NOMO-1 treated with DMSO at 0.1 percent for 48 hours (cell line): ENCODE results near the gene RECQL5.
A peak's percentile ranks its signal among the peaks of the same experiment; 100 is the strongest.

Source experiments
- DNase-seq: peaks from one replicate; lab custom pipeline; 2025; ENCODE audit not compliant: unreplicated experiment; lab: John Stamatoyannopoulos, UW

The RECQL5 gene

GRCh38 chr17:75634754-75635609 is 32.0 kb downstream of the RECQL5 start:
- no peak for DNase-seq

DNA sequence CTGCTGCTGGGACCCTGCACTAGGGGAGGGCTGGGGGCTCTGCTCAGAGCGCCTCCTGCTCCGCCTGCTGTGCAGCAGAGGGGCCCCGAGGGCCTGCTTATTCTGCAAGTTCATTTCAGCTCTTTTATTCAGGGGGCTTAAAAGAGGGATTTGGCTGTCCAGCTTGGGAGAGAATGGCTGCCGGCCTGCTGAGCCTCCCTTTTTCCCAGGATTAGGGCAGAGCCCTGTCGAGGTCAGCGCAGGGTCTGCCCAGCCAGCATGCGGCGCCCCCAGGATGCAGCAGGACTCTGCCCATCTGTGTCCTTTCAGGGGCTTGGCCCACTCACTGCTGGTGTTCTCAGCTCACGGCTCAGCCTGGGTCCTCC is 32.6 kb downstream of the RECQL5 start:
- DNase-seq = no peak

- no peak for DNase-seq
Observed at GRCh38 chr17:75633486-75634375, 33.2 kb downstream of the RECQL5 start.

DNA sequence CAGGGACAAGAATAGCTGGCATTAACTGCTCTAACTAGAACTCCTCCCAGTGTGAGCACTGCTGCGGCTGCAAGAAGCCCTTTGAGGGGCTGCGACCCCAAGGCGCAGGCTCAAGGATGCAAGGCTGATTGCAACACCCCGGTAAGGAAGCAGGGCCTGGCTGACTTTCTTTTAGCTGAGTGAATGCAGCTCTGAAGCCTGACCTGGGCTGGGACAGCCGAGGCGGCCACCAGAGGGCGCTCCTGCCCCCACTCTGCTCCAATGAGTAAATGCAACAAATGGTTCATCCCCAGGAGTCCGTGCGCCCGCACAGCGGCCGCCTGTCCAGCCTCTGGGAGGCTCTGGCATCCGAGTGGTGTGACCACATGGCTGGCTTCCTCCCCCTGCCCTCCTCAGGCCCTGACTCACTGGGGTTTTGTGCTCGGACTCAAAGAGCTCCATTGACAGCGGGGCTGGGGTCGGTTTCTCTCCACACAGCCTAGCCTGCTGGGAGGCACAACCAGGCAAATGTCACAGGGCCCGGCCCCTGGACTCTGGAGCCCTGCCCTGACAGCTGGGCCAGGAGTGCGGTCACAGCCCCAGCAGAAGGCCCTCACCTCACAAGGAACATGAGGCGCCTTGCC is 34.0 kb downstream of the RECQL5 start, which contains the start of gene SMIM5:
Gene SMIM5 (plus strand): TSS at position 572 of the 623 bp plus-strand sequence. CDS start 6,768 bp downstream, outside the sequence.
- DNase-seq = peak; percentile 56

- DNase-seq = no peak
Observed at GRCh38 chr17:75632428-75632827, 34.5 kb downstream of the RECQL5 start.

GRCh38 chr17:75631353-75631752 is 35.6 kb downstream of the RECQL5 start:
- no peak for DNase-seq

DNA sequence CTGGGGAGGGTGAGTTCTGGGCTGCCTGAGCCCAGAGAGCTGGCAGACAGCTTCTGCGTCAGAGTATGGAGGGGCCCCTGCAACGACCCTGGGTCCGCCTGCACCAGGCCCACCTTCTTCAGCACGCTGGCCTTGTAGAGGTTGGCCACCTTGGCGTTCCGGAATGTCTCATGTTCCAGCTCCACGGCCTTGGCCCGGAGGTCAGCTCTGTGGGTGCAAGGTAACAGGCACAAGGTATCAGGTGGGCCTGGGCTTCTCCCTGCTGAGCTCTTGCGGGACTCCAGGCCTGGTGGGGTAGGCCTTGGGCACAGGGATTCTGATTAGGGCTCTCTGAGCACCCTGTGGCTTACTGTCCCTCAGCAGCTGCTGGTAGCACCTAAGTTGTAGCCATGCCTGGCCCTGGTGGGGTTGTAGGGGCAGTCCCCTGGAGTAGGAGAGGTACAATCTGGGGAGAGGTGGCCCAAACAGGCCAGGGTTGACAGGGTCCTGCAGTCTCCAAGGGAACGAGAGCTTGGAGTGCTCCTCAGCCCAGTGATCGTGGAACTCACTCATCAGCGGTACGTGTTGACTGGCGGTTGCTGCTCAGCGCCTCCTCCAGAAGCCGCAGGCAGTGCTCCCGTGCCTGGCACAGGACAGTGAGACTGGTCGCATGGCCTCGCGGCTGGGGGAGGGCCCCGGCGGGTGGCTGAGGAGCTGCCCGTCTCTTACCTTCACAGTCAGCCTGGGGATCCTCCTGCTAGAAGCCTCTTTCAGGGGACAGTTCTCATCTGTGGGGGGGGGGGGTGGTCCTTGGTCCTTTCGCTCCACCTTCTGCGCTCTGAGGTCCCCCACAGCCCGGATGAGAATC is 36.7 kb downstream of the RECQL5 start:
- no peak for DNase-seq

DNA sequence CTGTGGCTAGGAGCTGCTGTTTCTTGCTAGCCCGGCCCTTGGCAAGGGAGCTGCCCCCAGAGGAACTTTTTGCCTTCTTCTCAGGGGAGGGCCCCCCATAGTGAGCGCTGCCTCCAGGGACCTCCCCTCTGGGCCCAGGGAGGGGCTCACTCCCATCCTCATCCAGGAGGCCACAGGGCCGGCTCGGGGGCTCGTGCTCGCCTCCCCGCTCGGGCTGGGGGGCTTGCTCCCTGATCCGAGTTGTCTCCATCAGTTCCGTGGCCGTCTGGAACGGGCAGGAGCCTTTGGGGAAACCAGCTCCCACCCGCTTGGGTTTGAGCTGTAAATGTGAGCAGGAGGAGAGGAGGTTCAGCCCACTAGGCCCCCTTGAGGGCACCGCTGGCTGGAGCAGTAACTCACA is 37.8 kb downstream of the RECQL5 start:
- no peak for DNase-seq

DNA sequence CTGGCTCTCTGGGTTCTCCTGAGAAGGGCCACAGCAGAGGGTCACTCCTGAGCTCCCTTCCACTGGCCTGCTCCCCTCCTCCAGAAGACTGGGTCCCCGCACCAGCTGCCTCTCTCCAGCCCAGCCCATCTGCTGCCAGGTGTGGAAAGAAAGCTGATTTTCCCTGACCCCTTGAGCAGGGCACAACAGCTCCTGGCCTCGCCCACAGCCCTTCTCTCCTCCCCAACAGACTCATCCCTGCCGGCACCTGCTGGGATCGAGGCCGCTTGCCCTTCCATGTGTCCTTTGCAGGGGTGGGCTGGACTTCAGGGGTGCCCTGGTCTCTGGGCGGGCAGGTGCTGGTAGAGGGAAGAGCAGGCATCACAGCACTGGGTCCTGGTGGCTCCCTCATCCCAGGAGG is 38.5 kb downstream of the RECQL5 start:
- no peak for DNase-seq

- DNase-seq = no peak
Observed at GRCh38 chr17:75627094-75627493, 39.9 kb downstream of the RECQL5 start.

DNA sequence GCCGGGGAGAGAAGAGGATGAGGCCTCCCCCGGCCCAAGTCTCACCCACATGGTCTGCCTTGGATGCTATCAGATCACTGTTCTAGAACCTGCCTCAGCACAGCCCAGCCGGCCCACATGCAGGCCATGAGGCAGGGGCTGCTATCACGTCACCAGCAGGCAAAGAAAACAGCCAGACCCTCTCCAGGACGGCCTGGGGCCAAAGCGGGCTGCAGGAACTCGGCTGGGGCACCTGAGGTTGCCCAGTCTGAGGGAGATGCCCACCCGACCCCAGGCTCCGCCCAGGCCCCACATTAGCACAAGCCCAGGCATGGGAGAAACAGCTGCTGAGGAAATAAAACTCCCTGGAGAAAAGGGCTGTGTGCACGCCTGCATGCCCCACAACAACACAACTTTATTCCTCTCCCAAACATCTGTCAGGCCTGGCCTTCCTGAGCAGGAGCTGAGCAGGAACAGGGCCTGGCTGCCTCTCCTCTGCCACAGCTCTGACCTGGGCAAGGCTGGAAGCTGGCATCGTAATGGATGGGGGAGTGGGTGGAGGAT is 40.4 kb downstream of the RECQL5 start:
- DNase-seq = no peak

DNA sequence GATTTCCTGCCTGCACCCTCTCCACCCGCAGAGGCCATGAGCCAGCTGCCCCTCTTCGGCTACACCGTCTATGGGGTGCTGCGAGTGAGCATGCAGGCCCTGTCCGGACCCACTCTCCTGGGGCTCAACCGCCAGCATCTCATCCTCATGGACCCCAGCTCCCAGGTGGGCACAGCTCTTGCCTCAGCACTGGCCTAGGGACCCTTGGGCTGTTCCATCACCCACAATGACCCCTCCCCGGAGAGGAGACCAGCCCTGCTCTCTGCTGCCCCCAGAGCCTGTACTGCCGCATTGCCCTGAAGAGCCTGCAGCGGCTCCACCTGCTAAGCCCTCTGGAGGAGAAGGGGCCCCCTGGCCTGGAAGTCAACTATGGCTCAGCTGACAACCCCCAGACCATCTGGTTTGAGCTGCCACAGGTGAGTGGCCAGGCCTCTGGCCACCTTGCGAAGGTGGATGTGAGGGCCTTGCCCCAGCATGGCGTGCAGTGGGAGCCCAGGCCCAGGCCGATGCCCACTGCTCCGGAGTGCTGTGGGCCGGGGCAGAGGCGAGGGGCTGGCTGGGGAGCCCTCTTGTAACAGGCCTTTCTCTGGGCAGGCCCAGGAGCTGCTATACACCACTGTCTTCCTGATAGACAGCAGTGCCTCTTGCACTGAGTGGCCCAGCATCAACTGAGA is 41.0 kb downstream of the RECQL5 start:
- no peak for DNase-seq

GRCh38 chr17:75624714-75625345 is 42.1 kb downstream of the RECQL5 start:
- DNase-seq = no peak

DNA sequence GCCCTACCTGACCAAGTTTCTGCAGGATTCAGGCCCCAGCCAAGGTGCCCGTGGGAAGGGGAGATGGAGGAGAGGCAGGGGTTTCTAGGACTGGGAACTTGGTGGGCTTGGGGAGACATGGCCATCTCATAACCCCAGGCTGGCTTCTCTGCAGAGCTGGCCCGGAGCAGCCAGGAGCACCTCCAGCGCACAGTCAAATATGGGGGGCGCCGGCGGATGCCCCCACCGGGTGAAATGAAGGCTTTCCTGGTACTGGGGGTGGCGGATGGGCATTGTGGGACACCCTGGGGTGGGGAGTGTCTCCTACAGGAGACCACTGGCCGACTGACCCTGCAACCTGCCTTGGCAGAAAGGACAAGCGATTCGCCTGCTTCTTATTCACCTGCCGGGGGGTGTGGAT is 42.9 kb downstream of the RECQL5 start:
- no peak for DNase-seq

GRCh38 chr17:75623386-75623785 is 43.6 kb downstream of the RECQL5 start:
- no peak for DNase-seq

GRCh38 chr17:75622771-75623273 is 44.1 kb downstream of the RECQL5 start:
- no peak for DNase-seq

- DNase-seq = no peak
Observed at GRCh38 chr17:75622076-75622475, 44.9 kb downstream of the RECQL5 start.

DNA sequence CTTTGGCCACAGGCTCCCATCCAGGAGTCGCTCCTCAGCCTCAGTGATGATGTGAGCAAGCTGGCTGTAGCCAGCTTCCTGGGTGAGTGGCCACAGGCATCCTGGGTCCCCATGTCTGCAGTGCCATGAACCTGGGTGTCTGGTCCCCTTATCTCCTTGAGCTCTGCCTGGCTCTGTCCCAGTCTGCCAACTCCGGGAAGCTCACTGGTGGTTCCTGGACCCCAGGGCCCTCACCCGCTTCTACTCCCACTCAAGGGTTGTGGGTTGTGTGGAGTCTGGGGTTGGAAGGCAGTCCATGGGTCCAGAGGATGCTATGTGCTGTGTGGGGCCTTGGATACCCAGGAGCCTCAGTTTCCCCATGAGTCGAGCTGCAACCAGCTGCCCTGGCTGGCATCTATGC is 45.5 kb downstream of the RECQL5 start:
- no peak for DNase-seq
